K562 (cell line): Measurements from ENCODE around the gene CECR2. TPM values are rescaled to one million over a fixed set of nuclear protein-coding genes. Genes with fewer than 3 reads are reported as not detected.
A peak's percentile ranks its signal among the peaks of the same experiment; 100 is the strongest.

ENCODE experiments used
- ATAC-seq: fragments of 200-7000 bp; cut with Tn5 transposase; 3 replicates; pipeline ENCODE4 v1.9.1; 2020; ENCODE audit warnings: moderate library complexity
- BruUV-seq: library from RNA; stranded (reverse); fragments of 400-500 nt; replicated peaks from 2 replicates; lab custom pipeline; 2021; lab: Mats Ljungman, UMichigan
- CTCF ChIA-PET: fragments of 300-600 bp; formaldehyde crosslinking; extraction: SDS; loops from one replicate; lab custom pipeline; 2021; ENCODE audit warnings: low intra/inter-chr PET ratio; lab: Yijun Ruan, JAX
- POLR2A ChIA-PET: fragments of 300-600, 350-650 bp; sonication (Branson Sonifier 250); formaldehyde crosslinking; extraction: SDS; loops from one replicate; lab custom pipeline; 2021; ENCODE audit warnings: antibody characterized with exemption, inconsistent platforms; lab: Yijun Ruan, JAX
- DNase-seq, 4 experiments: peaks; one replicate each; pipeline versions ENCODE4 v3.0.0 to v3.0.0-alpha.2; 2011 to 2018; ENCODE audit warnings: low spot score in 3 of 4, mixed read lengths in 3 of 4; ENCODE audit errors: extremely low read depth in 1 of 4
- FAIRE-seq: peaks from 2 replicates; lab custom pipeline; 2011; peaks lifted over from hg19 to GRCh38; lab: Jason Lieb, UNC
- H2AFZ ChIP-seq: 2 replicates; pipeline ENCODE4 v1.6.0; 2011; ENCODE audit warnings: low read depth, low read length, control low read depth, inconsistent platforms
- H3K27ac ChIP-seq: fragments of 200-600 bp; 3 replicates; pipeline ENCODE4 v1.8.0; 2011; ENCODE audit warnings: low read depth, mild to moderate bottlenecking, control low read depth, inconsistent platforms, low read length, moderate library complexity, mixed read lengths; ENCODE audit errors: extremely low read depth
- H3K27me3 ChIP-seq, 2 experiments: fragments of 300-600 bp in 1 of 2; 2 replicates in 1 of 2; 3 replicates in 1 of 2; pipeline versions ENCODE4 v1.6.0 to v1.8.0; 2011; ENCODE audit warnings: inconsistent platforms in 2 of 2, low read length in 2 of 2, mild to moderate bottlenecking in 1 of 2, mixed read lengths in 1 of 2, moderate library complexity in 1 of 2; ENCODE audit not compliant: control insufficient read depth in 2 of 2, insufficient read depth in 2 of 2
- H3K36me3 ChIP-seq: fragments of 300-600 bp; 3 replicates; pipeline ENCODE4 v1.8.0; 2011; ENCODE audit warnings: mild to moderate bottlenecking, low read length, inconsistent platforms; ENCODE audit not compliant: control insufficient read depth, insufficient read depth
- H3K4me1 ChIP-seq, 2 experiments: fragments of 200-600 bp in 1 of 2; replicated peaks in 1 of 2; 2 replicates in 1 of 2; 3 replicates in 1 of 2; pipeline versions ENCODE4 v1.5.1 to v1.8.0; 2011; ENCODE audit warnings: inconsistent platforms in 2 of 2, low read length in 2 of 2, mild to moderate bottlenecking in 1 of 2, mixed read lengths in 1 of 2, moderate library complexity in 1 of 2; ENCODE audit not compliant: control insufficient read depth in 2 of 2, insufficient read depth in 2 of 2
- H3K4me2 ChIP-seq: 2 replicates; pipeline ENCODE4 v1.6.1; 2011; ENCODE audit warnings: low read length, control low read depth, inconsistent platforms, mixed read lengths; ENCODE audit not compliant: insufficient read depth
- H3K4me3 ChIP-seq: fragments of 200-600 bp; sonication (generic), shearing (Covaris generic); 2 replicates; pipeline ENCODE4 v1.5.1; 2016; ENCODE audit warnings: control low read depth, inconsistent platforms
- H3K79me2 ChIP-seq: fragments of 200-600 bp; 3 replicates; pipeline ENCODE4 v1.8.0; 2011; ENCODE audit warnings: low read length, inconsistent platforms; ENCODE audit not compliant: control insufficient read depth, insufficient read depth
- H3K9ac ChIP-seq, 2 experiments: 2 replicates each; pipeline versions ENCODE4 v1.6.0 to v1.6.1; 2011; ENCODE audit warnings: low read depth in 2 of 2, low read length in 2 of 2, control low read depth in 1 of 2, inconsistent platforms in 1 of 2, mild to moderate bottlenecking in 1 of 2, mixed read lengths in 1 of 2; ENCODE audit not compliant: insufficient read depth in 1 of 2
- H3K9me1 ChIP-seq: one replicate; pipeline ENCODE4 v1.6.0; 2011; ENCODE audit warnings: inconsistent platforms, mild to moderate bottlenecking, low read length, moderate library complexity; ENCODE audit not compliant: control insufficient read depth, insufficient read depth
- H3K9me3 ChIP-seq: replicated peaks from 2 replicates; pipeline ENCODE4 v1.5.1; 2011; ENCODE audit warnings: low read depth, low read length, inconsistent platforms; ENCODE audit not compliant: control insufficient read depth, insufficient read depth
- H4K20me1 ChIP-seq: replicated peaks from 2 replicates; pipeline ENCODE4 v1.6.1; 2011; ENCODE audit warnings: low read length, inconsistent platforms, mixed read lengths; ENCODE audit not compliant: control insufficient read depth, insufficient read depth
- CREB5 ChIP-seq: fragments of 250-450 bp; sonication (Bioruptor Pico); IDR thresholded peaks from 2 replicates; pipeline ENCODE4 v1.5.0; 2020; ENCODE audit warnings: mild to moderate bottlenecking
- FOXP4 ChIP-seq: sonication (generic); formaldehyde crosslinking; IDR thresholded peaks from 2 replicates; pipeline ENCODE4 v1.8.0; 2022; ENCODE audit warnings: mild to moderate bottlenecking, missing genetic modification reagents, borderline replicate concordance
- HNRNPLL ChIP-seq: fragments of 200-400 bp; formaldehyde crosslinking; IDR thresholded peaks from 2 replicates; pipeline ENCODE4 v1.6.1; 2017; ENCODE audit warnings: low read length, low read depth, mild to moderate bottlenecking; ENCODE audit not compliant: poor library complexity, severe bottlenecking
- MBD2 ChIP-seq: sonication (generic); IDR thresholded peaks from 2 replicates; pipeline ENCODE4 v1.6.1; 2016; ENCODE audit warnings: low read depth, borderline replicate concordance
- PHB ChIP-seq: fragments of 250-450 bp; sonication (Bioruptor Pico); IDR thresholded peaks from 2 replicates; pipeline ENCODE4 v1.5.0; 2021
- RFX5 ChIP-seq: IDR thresholded peaks from 2 replicates; pipeline ENCODE4 v1.6.1; 2011; ENCODE audit warnings: low read depth, mild to moderate bottlenecking, improper control_type of control experiment, low read length
- ZNF764 ChIP-seq: fragments of 250-450 bp; sonication (Bioruptor Pico); IDR thresholded peaks from 2 replicates; pipeline ENCODE4 v1.4.0; 2020; ENCODE audit warnings: low read depth, mild to moderate bottlenecking, moderate library complexity
- ZNF778 ChIP-seq: fragments of 450-650 bp; formaldehyde crosslinking; IDR thresholded peaks from 2 replicates; pipeline ENCODE4 v1.4.0; 2020; ENCODE audit warnings: mild to moderate bottlenecking, moderate library complexity
- ZNF830 ChIP-seq: fragments of 250-450 bp; sonication (Bioruptor Pico); IDR thresholded peaks from 2 replicates; pipeline ENCODE4 v1.5.0; 2021; ENCODE audit warnings: mild to moderate bottlenecking
- WGBS: fragments of 100-300 bp; shearing (Covaris generic); methylation state at CpG from one replicate; pipeline ENCODE4 v1.1.6; 2016; ENCODE audit warnings: low coverage, mixed read lengths; ENCODE audit not compliant: insufficient coverage; ENCODE audit errors: missing lambda C conversion rate; 5-methylcytosine and 5-hydroxymethylcytosine counted together
- in situ Hi-C: fragments of 300-500 bp; cut with MboI; formaldehyde crosslinking; loops from 4 replicates; pipeline ENCODE4 v1.15.0; 2018; ENCODE audit warnings: inconsistent platforms, mixed read lengths
- intact Hi-C: fragments of 100-400 bp; cut with micrococcal nuclease; formaldehyde crosslinking; loops from 2 replicates; pipeline ENCODE4 v1.14.2; 2022
- polyA plus RNA-seq, 8 experiments: library from polyadenylated mRNA; depleted of rRNA in 4 of 8; stranded (reverse) in 5 of 8; unstranded in 3 of 8; fragments of >200 nt; fragmentation: Nextera tagmentation in 2 of 8; fragmentation: Illumina TruSeq in 1 of 8; extraction: Ambion mirVana in 2 of 8; extraction: Trizol in 1 of 8; gene quantifications; 2 replicates each; pipeline versions ENCODE4 v1.2.1 to v1.2.3, GENCODE V29; 2011 to 2014; ENCODE audit warnings: inconsistent platforms in 1 of 8, missing spikeins in 1 of 8
- total RNA-seq, 7 experiments: library from RNA; depleted of rRNA in 6 of 7; stranded (reverse); fragments of >200 nt in 6 of 7; fragmentation: Illumina TruSeq in 2 of 7; extraction: Trizol in 2 of 7; gene quantifications; 2 replicates each; pipeline versions ENCODE4 v1.2.1 to v1.2.3, GENCODE V29; 2011 to 2021; ENCODE audit warnings: low replicate concordance in 1 of 7

The CECR2 gene
- total and polyA plus RNA-seq, 9 of the 15 experiments (the other 6 are each of a cell fraction or from before 2014, with no cell fraction given) = 0.01 to 1.00 (median 0.27) TPM

GRCh38 chr22:17388235-17388634 lies 19.0 kb downstream of the CECR2 start:
- H3K79me2 ChIP-seq = no peaks in the 10 kb centered on the region
- no peaks in the 10 kb centered on the region for H3K9me3 ChIP-seq
- intact Hi-C loops (no loop called here), in situ Hi-C loops (no loop called here)
- no peak overlapping the region for H3K4me3 ChIP-seq
- TF ChIP-seq HNRNPLL = peak; percentile 73
- no peak for TF ChIP-seq RFX5
- 7% methylated on average over 10 of the region's 10 CpGs for WGBS
- H3K36me3 ChIP-seq = no peaks in the 10 kb centered on the region
- POLR2A ChIA-PET = interaction anchor here (1.0 kb wide), 1 partner anchor 196 kb away, joined by 3 read pairs; no protein-coding TSS in a partner anchor
- no peaks in the 10 kb centered on the region for H4K20me1 ChIP-seq
- CTCF ChIA-PET = no interaction called here
- no TSS peak for BruUV-seq
- H2AFZ ChIP-seq = no peak overlapping the region
- peaks cover 14 to 35% of the 10 kb centered on the region in 2 experiments for H3K27me3 ChIP-seq
- no peak for FAIRE-seq
- no peaks in the 10 kb centered on the region for H3K9me1 ChIP-seq
- H3K27ac ChIP-seq = no peak overlapping the region
- no peak for DNase-seq
- no peak overlapping the region for H3K9ac ChIP-seq
- ATAC-seq = no peak
- H3K4me2 ChIP-seq = no peak overlapping the region
- H3K4me1 ChIP-seq = no peaks in the 10 kb centered on the region

- H3K36me3 ChIP-seq = no peaks in the 10 kb centered on the region
- CTCF ChIA-PET = no interaction called here
- no peak for ATAC-seq
- POLR2A ChIA-PET = interaction anchor here (1.0 kb wide), 1 partner anchor 105 kb away, joined by 3 read pairs; no protein-coding TSS in a partner anchor
- H3K27ac ChIP-seq = no peak overlapping the region
- in situ Hi-C loops (no loop called here), intact Hi-C loops (no loop called here)
- H3K79me2 ChIP-seq = no peaks in the 10 kb centered on the region
- no peak overlapping the region for H3K4me2 ChIP-seq
- no peaks in the 10 kb centered on the region for H3K9me3 ChIP-seq
- no TSS peak for BruUV-seq
- no peak overlapping the region for H2AFZ ChIP-seq
- no peak overlapping the region for H3K9ac ChIP-seq
- no peaks in the 10 kb centered on the region for H3K4me1 ChIP-seq
- H3K4me3 ChIP-seq = no peak overlapping the region
- TF ChIP-seq ZNF778 (CRISPR knock-in tag) (no peak), MBD2 (no peak), FOXP4 (no peak), PHB (CRISPR knock-in tag) (no peak), ZNF764 (no peak), ZNF830 (no peak), CREB5 (CRISPR knock-in tag) (no peak)
- TF ChIP-seq, all 486 proteins: peak for 0
- H4K20me1 ChIP-seq = no peaks in the 10 kb centered on the region
- H3K9me1 ChIP-seq = no peaks in the 10 kb centered on the region
- no peak for FAIRE-seq
- peaks cover 12 to 35% of the 10 kb centered on the region in 2 experiments for H3K27me3 ChIP-seq
- under 1% methylated on average over 5 of the region's 5 CpGs for WGBS
- no peak for DNase-seq
These were observed 20.8 kb downstream of the CECR2 start for GRCh38 chr22:17390087-17390486.
